ENCODE measurements around the gene EBNA1BP2. TPM values are rescaled to one million over a fixed set of nuclear protein-coding genes. Genes with fewer than 3 reads are reported as not detected.

The EBNA1BP2 gene
- total and polyA plus RNA-seq, 2 of the 13 experiments (the other 11 are each of a cell fraction or from before 2014, with no cell fraction given) = 27.1 to 102 TPM

DNA sequence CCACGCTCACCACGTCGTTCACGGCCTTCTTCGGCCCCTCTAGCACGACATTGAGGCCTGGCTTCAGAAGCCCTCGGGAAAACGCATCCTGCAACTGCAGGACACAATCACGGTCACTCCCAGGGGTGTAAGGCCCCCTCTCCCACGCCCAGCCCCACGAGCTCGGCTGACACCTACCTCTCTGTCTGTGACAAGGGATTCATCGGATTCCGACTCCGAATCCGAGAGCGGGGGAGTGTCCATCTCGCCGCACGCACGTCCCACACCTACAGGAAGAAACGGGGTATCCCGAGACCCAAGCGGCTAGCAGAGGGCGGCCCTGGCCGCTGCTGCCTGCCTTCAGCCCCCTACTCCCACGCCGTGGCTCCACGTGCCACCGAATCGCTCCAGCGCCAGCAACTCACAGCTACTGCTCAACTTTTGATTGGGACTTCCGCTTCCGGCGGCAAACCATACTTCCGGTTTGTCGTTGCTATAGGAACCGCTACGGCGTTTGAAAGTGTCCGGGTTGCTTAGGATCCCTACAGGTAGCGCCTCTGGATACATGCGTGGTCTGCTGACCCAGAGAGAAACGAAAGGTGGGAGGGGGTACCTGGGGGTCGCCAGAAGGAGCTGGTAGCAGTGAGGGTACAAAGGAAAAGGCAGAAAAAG lies at the start of gene EBNA1BP2, which contains the start of gene CFAP57 (continued):
- TF ChIP-seq, protein P1, sequence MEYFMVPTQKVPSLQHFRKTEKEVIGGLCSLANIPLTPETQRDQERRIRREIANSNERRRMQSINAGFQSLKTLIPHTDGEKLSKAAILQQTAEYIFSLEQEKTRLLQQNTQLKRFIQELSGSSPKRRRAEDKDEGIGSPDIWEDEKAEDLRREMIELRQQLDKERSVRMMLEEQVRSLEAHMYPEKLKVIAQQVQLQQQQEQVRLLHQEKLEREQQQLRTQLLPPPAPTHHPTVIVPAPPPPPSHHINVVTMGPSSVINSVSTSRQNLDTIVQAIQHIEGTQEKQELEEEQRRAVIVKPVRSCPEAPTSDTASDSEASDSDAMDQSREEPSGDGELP (IDR thresholded peaks at IDR 0.05; ENCODE audit: borderline replicate concordance, low read depth) = no peak
- TF ChIP-seq MED8 (CRISPR knock-in tag; IDR thresholded peaks at IDR 0.05; ENCODE audit: insufficient replicate concordance) (peak; percentile 39), TCF7L2 (IDR thresholded peaks at IDR 0.05; ENCODE audit: low read depth, low read length) (no peak), RBFOX2 (IDR thresholded peaks at IDR 0.05; ENCODE audit: low read depth, low read length) (peak; percentile 75), ZNF256 (CRISPR knock-in tag; conservative IDR thresholded peaks at IDR 0.05) (no peak; the same call in 1 of the 2 replicates), PTBP1 (IDR thresholded peaks at IDR 0.05; ENCODE audit: low read depth, low read length, poor library complexity, severe bottlenecking) (no peak), ZNF839 (CRISPR knock-in tag; IDR thresholded peaks at IDR 0.05; ENCODE audit: borderline replicate concordance) (no peak), ZNF230 (CRISPR knock-in tag; IDR thresholded peaks at IDR 0.05) (no peak), SP140L (CRISPR knock-in tag; IDR thresholded peaks at IDR 0.05; ENCODE audit: borderline replicate concordance) (no peak; the same call in 1 of the 2 replicates), ZBTB21 (CRISPR knock-in tag; IDR thresholded peaks at IDR 0.05) (no peak), KAT7 (CRISPR knock-in tag; IDR thresholded peaks at IDR 0.05; ENCODE audit: borderline replicate concordance) (no peak), SMAD9 (CRISPR knock-in tag; IDR thresholded peaks at IDR 0.05) (no peak), KLF6 (CRISPR knock-in tag; IDR thresholded peaks at IDR 0.05) (no peak), ZNF564 (CRISPR knock-in tag; IDR thresholded peaks at IDR 0.05) (no peak; the same call in 1 of the 2 replicates), SOX13 (IDR thresholded peaks at IDR 0.05) (no peak), SOX13 (CRISPR knock-in tag; conservative IDR thresholded peaks at IDR 0.05 in 1 of 2, IDR thresholded peaks at IDR 0.05 in 1 of 2) (no peak), DNMT1 (CRISPR knock-in tag; IDR thresholded peaks at IDR 0.05) (0 out of 2 replicates have a peak, but pooled peaks have one; percentile 48), SYNCRIP (IDR thresholded peaks at IDR 0.05; ENCODE audit: insufficient read depth, low read depth, low read length) (no peak), CBFB (CRISPR knock-in tag; IDR thresholded peaks at IDR 0.05) (0 out of 2 replicates have a peak, but pooled peaks have one; percentile 11), ZNF672 (CRISPR knock-in tag; IDR thresholded peaks at IDR 0.05) (no peak), HDAC1 (CRISPR knock-in tag; IDR thresholded peaks at IDR 0.05) (peak; percentile 98)
- TF ChIP-seq, protein P2, sequence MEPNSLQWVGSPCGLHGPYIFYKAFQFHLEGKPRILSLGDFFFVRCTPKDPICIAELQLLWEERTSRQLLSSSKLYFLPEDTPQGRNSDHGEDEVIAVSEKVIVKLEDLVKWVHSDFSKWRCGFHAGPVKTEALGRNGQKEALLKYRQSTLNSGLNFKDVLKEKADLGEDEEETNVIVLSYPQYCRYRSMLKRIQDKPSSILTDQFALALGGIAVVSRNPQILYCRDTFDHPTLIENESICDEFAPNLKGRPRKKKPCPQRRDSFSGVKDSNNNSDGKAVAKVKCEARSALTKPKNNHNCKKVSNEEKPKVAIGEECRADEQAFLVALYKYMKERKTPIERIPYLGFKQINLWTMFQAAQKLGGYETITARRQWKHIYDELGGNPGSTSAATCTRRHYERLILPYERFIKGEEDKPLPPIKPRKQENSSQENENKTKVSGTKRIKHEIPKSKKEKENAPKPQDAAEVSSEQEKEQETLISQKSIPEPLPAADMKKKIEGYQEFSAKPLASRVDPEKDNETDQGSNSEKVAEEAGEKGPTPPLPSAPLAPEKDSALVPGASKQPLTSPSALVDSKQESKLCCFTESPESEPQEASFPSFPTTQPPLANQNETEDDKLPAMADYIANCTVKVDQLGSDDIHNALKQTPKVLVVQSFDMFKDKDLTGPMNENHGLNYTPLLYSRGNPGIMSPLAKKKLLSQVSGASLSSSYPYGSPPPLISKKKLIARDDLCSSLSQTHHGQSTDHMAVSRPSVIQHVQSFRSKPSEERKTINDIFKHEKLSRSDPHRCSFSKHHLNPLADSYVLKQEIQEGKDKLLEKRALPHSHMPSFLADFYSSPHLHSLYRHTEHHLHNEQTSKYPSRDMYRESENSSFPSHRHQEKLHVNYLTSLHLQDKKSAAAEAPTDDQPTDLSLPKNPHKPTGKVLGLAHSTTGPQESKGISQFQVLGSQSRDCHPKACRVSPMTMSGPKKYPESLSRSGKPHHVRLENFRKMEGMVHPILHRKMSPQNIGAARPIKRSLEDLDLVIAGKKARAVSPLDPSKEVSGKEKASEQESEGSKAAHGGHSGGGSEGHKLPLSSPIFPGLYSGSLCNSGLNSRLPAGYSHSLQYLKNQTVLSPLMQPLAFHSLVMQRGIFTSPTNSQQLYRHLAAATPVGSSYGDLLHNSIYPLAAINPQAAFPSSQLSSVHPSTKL (CRISPR knock-in tag; IDR thresholded peaks at IDR 0.05) = peak; percentile 13; the same call in 1 of the 2 replicates
- TF ChIP-seq, protein P3, sequence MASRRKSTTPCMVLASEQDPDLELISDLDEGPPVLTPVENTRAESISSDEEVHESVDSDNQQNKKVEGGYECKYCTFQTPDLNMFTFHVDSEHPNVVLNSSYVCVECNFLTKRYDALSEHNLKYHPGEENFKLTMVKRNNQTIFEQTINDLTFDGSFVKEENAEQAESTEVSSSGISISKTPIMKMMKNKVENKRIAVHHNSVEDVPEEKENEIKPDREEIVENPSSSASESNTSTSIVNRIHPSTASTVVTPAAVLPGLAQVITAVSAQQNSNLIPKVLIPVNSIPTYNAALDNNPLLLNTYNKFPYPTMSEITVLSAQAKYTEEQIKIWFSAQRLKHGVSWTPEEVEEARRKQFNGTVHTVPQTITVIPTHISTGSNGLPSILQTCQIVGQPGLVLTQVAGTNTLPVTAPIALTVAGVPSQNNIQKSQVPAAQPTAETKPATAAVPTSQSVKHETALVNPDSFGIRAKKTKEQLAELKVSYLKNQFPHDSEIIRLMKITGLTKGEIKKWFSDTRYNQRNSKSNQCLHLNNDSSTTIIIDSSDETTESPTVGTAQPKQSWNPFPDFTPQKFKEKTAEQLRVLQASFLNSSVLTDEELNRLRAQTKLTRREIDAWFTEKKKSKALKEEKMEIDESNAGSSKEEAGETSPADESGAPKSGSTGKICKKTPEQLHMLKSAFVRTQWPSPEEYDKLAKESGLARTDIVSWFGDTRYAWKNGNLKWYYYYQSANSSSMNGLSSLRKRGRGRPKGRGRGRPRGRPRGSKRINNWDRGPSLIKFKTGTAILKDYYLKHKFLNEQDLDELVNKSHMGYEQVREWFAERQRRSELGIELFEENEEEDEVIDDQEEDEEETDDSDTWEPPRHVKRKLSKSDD (CRISPR knock-in tag; IDR thresholded peaks at IDR 0.05; ENCODE audit: low read depth) = no peak
